GM23338 (cell line): Measurements from ENCODE around the gene ETFRF1. TPM values are rescaled to one million over a fixed set of nuclear protein-coding genes. Genes with fewer than 3 reads are reported as not detected.

Experiments
- ATAC-seq: fragments of 200-7000 bp; cut with Tn5 transposase; 3 replicates; pipeline ENCODE4 v1.9.1; 2020
- DNase-seq: peaks from one replicate; pipeline ENCODE4 v3.0.0-alpha.2; 2015; ENCODE audit warnings: low spot score
- H2AFZ ChIP-seq: fragments of 200-600 bp; sonication (generic); 2 replicates; pipeline ENCODE4 v1.8.0; 2016; ENCODE audit warnings: antibody characterized with exemption, mild to moderate bottlenecking, moderate library complexity
- H3F3A ChIP-seq: fragments of 200-600 bp; sonication (generic); replicated peaks from 2 replicates; pipeline ENCODE4 v1.8.0; 2017; ENCODE audit warnings: antibody characterized with exemption, mixed run types, low read depth
- H3K27ac ChIP-seq: fragments of 200-600 bp; sonication (generic); 2 replicates; pipeline ENCODE4 v1.6.1; 2016; ENCODE audit warnings: low read depth
- H3K27me3 ChIP-seq: fragments of 200-600 bp; sonication (generic); 2 replicates; pipeline ENCODE4 v1.8.0; 2016; ENCODE audit warnings: mild to moderate bottlenecking, mixed run types, moderate library complexity; ENCODE audit not compliant: insufficient read depth
- H3K36me3 ChIP-seq: fragments of 200-600 bp; sonication (generic); 2 replicates; pipeline ENCODE4 v1.8.0; 2016; ENCODE audit warnings: mild to moderate bottlenecking; ENCODE audit not compliant: insufficient read depth
- H3K4me1 ChIP-seq: fragments of 200-600 bp; sonication (generic); 2 replicates; pipeline ENCODE4 v1.8.0; 2016; ENCODE audit warnings: mild to moderate bottlenecking, moderate library complexity; ENCODE audit not compliant: insufficient read depth
- H3K4me2 ChIP-seq: fragments of 200-600 bp; sonication (generic); 2 replicates; pipeline ENCODE4 v1.7.1; 2017; ENCODE audit warnings: mixed run types
- H3K4me3 ChIP-seq: fragments of 200-600 bp; sonication (generic); 2 replicates; pipeline ENCODE4 v1.6.1; 2016; ENCODE audit warnings: mixed run types
- H3K79me2 ChIP-seq: fragments of 200-600 bp; sonication (generic); replicated peaks from 2 replicates; pipeline ENCODE4 v1.8.0; 2017; ENCODE audit warnings: mild to moderate bottlenecking; ENCODE audit not compliant: insufficient read depth
- H3K9me2 ChIP-seq: fragments of 200-600 bp; sonication (generic); 2 replicates; pipeline ENCODE4 v1.8.0; 2017; ENCODE audit not compliant: insufficient read depth
- H4K20me1 ChIP-seq: fragments of 200-600 bp; sonication (generic); replicated peaks from 2 replicates; pipeline ENCODE4 v1.8.0; 2017; ENCODE audit warnings: mild to moderate bottlenecking; ENCODE audit not compliant: insufficient read depth
- H3K27ac Mint-ChIP-seq: 2 replicates; pipeline ENCODE4 v1.8.0; 2020; ENCODE audit warnings: inconsistent platforms, mild to moderate bottlenecking, moderate library complexity, mixed read lengths
- H3K27me3 Mint-ChIP-seq: 3 replicates; pipeline ENCODE4 v1.8.0; 2022; ENCODE audit warnings: low read depth, mild to moderate bottlenecking, moderate library complexity, mixed read lengths, inconsistent platforms; ENCODE audit not compliant: insufficient read depth, poor library complexity
- H3K36me3 Mint-ChIP-seq: 3 replicates; pipeline ENCODE4 v1.8.0; 2021; ENCODE audit warnings: low read depth, mild to moderate bottlenecking, inconsistent platforms, moderate library complexity, mixed read lengths
- H3K4me1 Mint-ChIP-seq: 3 replicates; pipeline ENCODE4 v1.8.0; 2020; ENCODE audit warnings: mild to moderate bottlenecking, inconsistent platforms, mixed read lengths
- H3K4me3 Mint-ChIP-seq: 3 replicates; pipeline ENCODE4 v1.8.0; 2021; ENCODE audit warnings: moderate library complexity, mild to moderate bottlenecking, inconsistent platforms, mixed read lengths
- H3K9me3 Mint-ChIP-seq: 3 replicates; pipeline ENCODE4 v1.8.0; 2020; ENCODE audit warnings: moderate library complexity, mild to moderate bottlenecking, inconsistent platforms, mixed read lengths
- CREB1 ChIP-seq: fragments of 250-450 bp; sonication (Bioruptor Pico); IDR thresholded peaks from 2 replicates; pipeline ENCODE4 v1.5.0; 2020; ENCODE audit warnings: low read depth, mild to moderate bottlenecking, moderate library complexity
- EZH2 ChIP-seq: fragments of 200-600 bp; sonication (generic); IDR thresholded peaks from one replicate; pipeline ENCODE4 v1.8.0; 2017; ENCODE audit warnings: antibody characterized with exemption, mild to moderate bottlenecking, low read depth; ENCODE audit not compliant: unreplicated experiment
- EZH2phosphoT487 ChIP-seq: fragments of 200-600 bp; sonication (generic); IDR thresholded peaks from one replicate; pipeline ENCODE4 v1.8.1; 2018; ENCODE audit warnings: antibody characterized with exemption; ENCODE audit not compliant: unreplicated experiment
- JUNB ChIP-seq: IDR thresholded peaks from one replicate; pipeline ENCODE4 v1.6.1; 2016; ENCODE audit warnings: antibody characterized with exemption; ENCODE audit not compliant: unreplicated experiment
- NANOG ChIP-seq: IDR thresholded peaks from 2 replicates; pipeline ENCODE4 v1.6.1; 2016; ENCODE audit warnings: antibody characterized with exemption, borderline replicate concordance
- POLR2AphosphoS5 ChIP-seq: IDR thresholded peaks from 2 replicates; pipeline ENCODE4 v1.6.1; 2016; ENCODE audit warnings: antibody characterized with exemption, low read depth
- REST ChIP-seq: IDR thresholded peaks from one replicate; pipeline ENCODE4 v1.6.1; 2018; ENCODE audit warnings: antibody characterized with exemption; ENCODE audit not compliant: unreplicated experiment
- STAT1 ChIP-seq: IDR thresholded peaks from one replicate; pipeline ENCODE4 v1.6.1; 2016; ENCODE audit warnings: antibody characterized with exemption; ENCODE audit not compliant: unreplicated experiment
- ZNF114 ChIP-seq: fragments of 250-450 bp; sonication (Bioruptor Pico); IDR thresholded peaks from 2 replicates; pipeline ENCODE4 v1.5.0; 2020; ENCODE audit warnings: mild to moderate bottlenecking, moderate library complexity
- ZNF331 ChIP-seq: fragments of 250-450 bp; sonication (Bioruptor Pico); IDR thresholded peaks from 2 replicates; pipeline ENCODE4 v1.5.0; 2020; ENCODE audit warnings: low read depth, mild to moderate bottlenecking, moderate library complexity
- polyA plus RNA-seq: library from polyadenylated mRNA; unstranded; fragments of >200 nt; fragmentation: Nextera tagmentation; extraction: Ambion mirVana; gene quantifications from 2 replicates; pipeline ENCODE4 v1.2.1, GENCODE V29; 2016
- total RNA-seq: library from RNA; depleted of rRNA; stranded (reverse); fragments of >200 nt; shearing (Covaris generic); gene quantifications from 2 replicates; pipeline ENCODE4 v1.2.3, GENCODE V29; 2014
- TF ChIP-seq, protein P1 (sequence below), 2 experiments: fragments of 200-600 bp in 1 of 2; sonication (generic) in 1 of 2; conservative IDR thresholded peaks; 2 replicates each; pipeline versions ENCODE4 v1.5.1 to v1.6.1; 2016 to 2017; ENCODE audit warnings: antibody characterized with exemption in 2 of 2, low read depth in 2 of 2, mild to moderate bottlenecking in 2 of 2, moderate library complexity in 1 of 2
- TF ChIP-seq, protein P2 (sequence below): fragments of 250-450 bp; sonication (Bioruptor Pico); IDR thresholded peaks from 2 replicates; pipeline ENCODE4 v1.5.0; 2020; ENCODE audit warnings: mild to moderate bottlenecking, moderate library complexity

ETFRF1 gene
- total and polyA plus RNA-seq, 2 experiments from 2014 or later = 8.1 to 14.2 TPM

- no peak for TF ChIP-seq EZH2
- no peak for TF ChIP-seq ZNF331 (CRISPR knock-in tag)
- TF ChIP-seq, protein P1, sequence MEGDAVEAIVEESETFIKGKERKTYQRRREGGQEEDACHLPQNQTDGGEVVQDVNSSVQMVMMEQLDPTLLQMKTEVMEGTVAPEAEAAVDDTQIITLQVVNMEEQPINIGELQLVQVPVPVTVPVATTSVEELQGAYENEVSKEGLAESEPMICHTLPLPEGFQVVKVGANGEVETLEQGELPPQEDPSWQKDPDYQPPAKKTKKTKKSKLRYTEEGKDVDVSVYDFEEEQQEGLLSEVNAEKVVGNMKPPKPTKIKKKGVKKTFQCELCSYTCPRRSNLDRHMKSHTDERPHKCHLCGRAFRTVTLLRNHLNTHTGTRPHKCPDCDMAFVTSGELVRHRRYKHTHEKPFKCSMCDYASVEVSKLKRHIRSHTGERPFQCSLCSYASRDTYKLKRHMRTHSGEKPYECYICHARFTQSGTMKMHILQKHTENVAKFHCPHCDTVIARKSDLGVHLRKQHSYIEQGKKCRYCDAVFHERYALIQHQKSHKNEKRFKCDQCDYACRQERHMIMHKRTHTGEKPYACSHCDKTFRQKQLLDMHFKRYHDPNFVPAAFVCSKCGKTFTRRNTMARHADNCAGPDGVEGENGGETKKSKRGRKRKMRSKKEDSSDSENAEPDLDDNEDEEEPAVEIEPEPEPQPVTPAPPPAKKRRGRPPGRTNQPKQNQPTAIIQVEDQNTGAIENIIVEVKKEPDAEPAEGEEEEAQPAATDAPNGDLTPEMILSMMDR (conservative IDR thresholded peaks at IDR 0.05; ENCODE audit: low read depth in 2 of 2) = no peak
- no peak for TF ChIP-seq STAT1
- no peak for TF ChIP-seq REST
- TF ChIP-seq EZH2phosphoT487 = no peak
- TF ChIP-seq ZNF114 (CRISPR knock-in tag) = no peak
Measured at GRCh38 chr12:25194722-25195055, 348 bp upstream of the ETFRF1 start (continued).

DNA sequence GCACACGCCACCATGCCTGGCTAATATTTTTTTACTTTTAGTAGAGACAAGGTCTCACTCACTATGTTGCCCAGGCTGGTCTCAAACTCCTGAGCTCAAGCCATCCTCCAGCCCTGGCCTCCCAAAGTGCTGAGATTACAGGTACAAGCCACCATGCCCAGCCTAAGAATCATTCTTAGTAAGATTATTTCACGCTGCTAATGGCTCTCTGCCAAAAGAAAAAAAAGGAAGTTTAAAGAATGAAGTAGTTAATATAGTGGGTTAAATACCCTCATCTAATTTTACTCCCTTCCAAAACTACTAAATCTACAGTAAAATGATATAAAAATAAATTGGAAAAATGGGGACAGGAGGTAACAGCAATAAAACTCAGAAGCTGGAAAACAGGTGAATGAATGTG is 2.6 kb downstream of the ETFRF1 start:
- no peaks in the 10 kb centered on the region for H3K79me2 ChIP-seq
- no peaks in the 10 kb centered on the region for H3K27me3 ChIP-seq
- no peaks in the 10 kb centered on the region for H3K36me3 ChIP-seq
- no peak overlapping the region for H3K27ac ChIP-seq
- DNase-seq (no peak), ATAC-seq (no peak)
- 0 out of 2 replicates have a peak, but pooled peaks cover 5% of the 10 kb centered on the region for H3K4me1 ChIP-seq
- H2AFZ ChIP-seq = no peak overlapping the region
- peaks cover 6% of the 10 kb centered on the region for H3K27me3 Mint-ChIP-seq
- H3F3A ChIP-seq = no peaks in the 10 kb centered on the region
- no peak overlapping the region for H3K4me3 Mint-ChIP-seq
- H3K9me2 ChIP-seq = no peaks in the 10 kb centered on the region
- peaks cover 6% of the 10 kb centered on the region; the same call in 2 of the 3 replicates for H3K4me1 Mint-ChIP-seq
- no peak overlapping the region for H3K27ac Mint-ChIP-seq
- H4K20me1 ChIP-seq = no peaks in the 10 kb centered on the region; the same call in 1 of the 2 replicates
- H3K4me2 ChIP-seq = no peak overlapping the region
- no peak overlapping the region for H3K4me3 ChIP-seq
- no peaks in the 10 kb centered on the region for H3K9me3 Mint-ChIP-seq
- H3K36me3 Mint-ChIP-seq = no peaks in the 10 kb centered on the region
- TF ChIP-seq ZNF114 (CRISPR knock-in tag) = no peak
- TF ChIP-seq ZNF331 (CRISPR knock-in tag) = no peak
- TF ChIP-seq NANOG = no peak
- no peak for TF ChIP-seq EZH2
- no peak for TF ChIP-seq POLR2AphosphoS5
- TF ChIP-seq, protein P1 (conservative IDR thresholded peaks at IDR 0.05; ENCODE audit: low read depth in 2 of 2) = no peak
- TF ChIP-seq, protein P2, sequence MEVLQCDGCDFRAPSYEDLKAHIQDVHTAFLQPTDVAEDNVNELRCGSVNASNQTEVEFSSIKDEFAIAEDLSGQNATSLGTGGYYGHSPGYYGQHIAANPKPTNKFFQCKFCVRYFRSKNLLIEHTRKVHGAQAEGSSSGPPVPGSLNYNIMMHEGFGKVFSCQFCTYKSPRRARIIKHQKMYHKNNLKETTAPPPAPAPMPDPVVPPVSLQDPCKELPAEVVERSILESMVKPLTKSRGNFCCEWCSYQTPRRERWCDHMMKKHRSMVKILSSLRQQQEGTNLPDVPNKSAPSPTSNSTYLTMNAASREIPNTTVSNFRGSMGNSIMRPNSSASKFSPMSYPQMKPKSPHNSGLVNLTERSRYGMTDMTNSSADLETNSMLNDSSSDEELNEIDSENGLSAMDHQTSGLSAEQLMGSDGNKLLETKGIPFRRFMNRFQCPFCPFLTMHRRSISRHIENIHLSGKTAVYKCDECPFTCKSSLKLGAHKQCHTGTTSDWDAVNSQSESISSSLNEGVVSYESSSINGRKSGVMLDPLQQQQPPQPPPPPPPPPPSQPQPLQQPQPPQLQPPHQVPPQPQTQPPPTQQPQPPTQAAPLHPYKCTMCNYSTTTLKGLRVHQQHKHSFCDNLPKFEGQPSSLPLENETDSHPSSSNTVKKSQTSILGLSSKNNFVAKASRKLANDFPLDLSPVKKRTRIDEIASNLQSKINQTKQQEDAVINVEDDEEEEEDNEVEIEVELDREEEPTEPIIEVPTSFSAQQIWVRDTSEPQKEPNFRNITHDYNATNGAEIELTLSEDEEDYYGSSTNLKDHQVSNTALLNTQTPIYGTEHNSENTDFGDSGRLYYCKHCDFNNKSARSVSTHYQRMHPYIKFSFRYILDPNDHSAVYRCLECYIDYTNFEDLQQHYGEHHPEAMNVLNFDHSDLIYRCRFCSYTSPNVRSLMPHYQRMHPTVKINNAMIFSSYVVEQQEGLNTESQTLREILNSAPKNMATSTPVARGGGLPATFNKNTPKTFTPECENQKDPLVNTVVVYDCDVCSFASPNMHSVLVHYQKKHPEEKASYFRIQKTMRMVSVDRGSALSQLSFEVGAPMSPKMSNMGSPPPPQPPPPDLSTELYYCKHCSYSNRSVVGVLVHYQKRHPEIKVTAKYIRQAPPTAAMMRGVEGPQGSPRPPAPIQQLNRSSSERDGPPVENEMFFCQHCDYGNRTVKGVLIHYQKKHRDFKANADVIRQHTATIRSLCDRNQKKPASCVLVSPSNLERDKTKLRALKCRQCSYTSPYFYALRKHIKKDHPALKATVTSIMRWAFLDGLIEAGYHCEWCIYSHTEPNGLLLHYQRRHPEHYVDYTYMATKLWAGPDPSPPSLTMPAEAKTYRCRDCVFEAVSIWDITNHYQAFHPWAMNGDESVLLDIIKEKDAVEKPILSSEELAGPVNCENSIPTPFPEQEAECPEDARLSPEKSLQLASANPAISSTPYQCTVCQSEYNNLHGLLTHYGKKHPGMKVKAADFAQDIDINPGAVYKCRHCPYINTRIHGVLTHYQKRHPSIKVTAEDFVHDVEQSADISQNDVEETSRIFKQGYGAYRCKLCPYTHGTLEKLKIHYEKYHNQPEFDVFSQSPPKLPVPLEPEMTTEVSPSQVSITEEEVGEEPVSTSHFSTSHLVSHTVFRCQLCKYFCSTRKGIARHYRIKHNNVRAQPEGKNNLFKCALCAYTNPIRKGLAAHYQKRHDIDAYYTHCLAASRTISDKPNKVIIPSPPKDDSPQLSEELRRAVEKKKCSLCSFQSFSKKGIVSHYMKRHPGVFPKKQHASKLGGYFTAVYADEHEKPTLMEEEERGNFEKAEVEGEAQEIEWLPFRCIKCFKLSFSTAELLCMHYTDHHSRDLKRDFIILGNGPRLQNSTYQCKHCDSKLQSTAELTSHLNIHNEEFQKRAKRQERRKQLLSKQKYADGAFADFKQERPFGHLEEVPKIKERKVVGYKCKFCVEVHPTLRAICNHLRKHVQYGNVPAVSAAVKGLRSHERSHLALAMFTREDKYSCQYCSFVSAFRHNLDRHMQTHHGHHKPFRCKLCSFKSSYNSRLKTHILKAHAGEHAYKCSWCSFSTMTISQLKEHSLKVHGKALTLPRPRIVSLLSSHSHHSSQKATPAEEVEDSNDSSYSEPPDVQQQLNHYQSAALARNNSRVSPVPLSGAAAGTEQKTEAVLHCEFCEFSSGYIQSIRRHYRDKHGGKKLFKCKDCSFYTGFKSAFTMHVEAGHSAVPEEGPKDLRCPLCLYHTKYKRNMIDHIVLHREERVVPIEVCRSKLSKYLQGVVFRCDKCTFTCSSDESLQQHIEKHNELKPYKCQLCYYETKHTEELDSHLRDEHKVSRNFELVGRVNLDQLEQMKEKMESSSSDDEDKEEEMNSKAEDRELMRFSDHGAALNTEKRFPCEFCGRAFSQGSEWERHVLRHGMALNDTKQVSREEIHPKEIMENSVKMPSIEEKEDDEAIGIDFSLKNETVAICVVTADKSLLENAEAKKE (CRISPR knock-in tag) = no peak
- TF ChIP-seq JUNB = no peak
- TF ChIP-seq CREB1 (CRISPR knock-in tag) = no peak
- TF ChIP-seq STAT1 = no peak
